WTC11 (cell line): ENCODE measurements around the gene GNL2. TPM values are rescaled to one million over a fixed set of nuclear protein-coding genes. Genes with fewer than 3 reads are reported as not detected.

Experiments used
- ATAC-seq: fragments of 200-7000 bp; cut with Tn5 transposase; 2 replicates; pipeline ENCODE4 v1.10.0; 2021; ENCODE audit warnings: mild to moderate bottlenecking, moderate library complexity
- CTCF ChIA-PET: fragments of 300-600 bp; sonication (Branson Sonifier 250); formaldehyde crosslinking; loops from one replicate; lab custom pipeline; 2021; ENCODE audit warnings: antibody characterized with exemption; lab: Charles Lee
- POLR2A ChIA-PET: fragments of 350-600 bp; sonication (Branson Sonifier 250); formaldehyde crosslinking; loops from one replicate; lab custom pipeline; 2021; ENCODE audit warnings: antibody characterized with exemption; lab: Charles Lee
- DNase-seq: peaks from one replicate; pipeline ENCODE4 v3.0.0; 2021; ENCODE audit warnings: low spot score
- H3K27ac Mint-ChIP-seq: 2 replicates; pipeline ENCODE4 v1.8.0; 2021; ENCODE audit warnings: mixed read lengths
- H3K27me3 Mint-ChIP-seq: 2 replicates; pipeline ENCODE4 v1.8.0; 2021; ENCODE audit warnings: low read depth, mild to moderate bottlenecking, moderate library complexity, mixed read lengths
- H3K36me3 Mint-ChIP-seq: 2 replicates; pipeline ENCODE4 v1.8.0; 2021; ENCODE audit warnings: mixed read lengths
- H3K4me1 Mint-ChIP-seq: 2 replicates; pipeline ENCODE4 v1.8.0; 2022; ENCODE audit warnings: mixed read lengths
- H3K4me3 Mint-ChIP-seq: 2 replicates; pipeline ENCODE4 v1.8.0; 2021; ENCODE audit warnings: mild to moderate bottlenecking, moderate library complexity, mixed read lengths
- H3K9me3 Mint-ChIP-seq: 2 replicates; pipeline ENCODE4 v1.8.0; 2021; ENCODE audit warnings: mixed read lengths
- ATF1 ChIP-seq: sonication (generic); formaldehyde crosslinking; IDR thresholded peaks from 2 replicates; pipeline ENCODE4 v1.8.1; 2023; ENCODE audit warnings: mild to moderate bottlenecking, moderate library complexity, missing genetic modification reagents
- CTCF ChIP-seq: fragments of 200-600 bp; IDR thresholded peaks from 2 replicates; pipeline ENCODE4 v1.8.0; 2022; ENCODE audit warnings: antibody characterized with exemption
- E2F1 ChIP-seq: sonication (generic); formaldehyde crosslinking; IDR thresholded peaks from 2 replicates; pipeline ENCODE4 v1.8.0; 2022; ENCODE audit warnings: mild to moderate bottlenecking, missing genetic modification reagents
- ESRRA ChIP-seq: sonication (generic); formaldehyde crosslinking; IDR thresholded peaks from 2 replicates; pipeline ENCODE4 v1.8.1; 2022; ENCODE audit warnings: mild to moderate bottlenecking, missing genetic modification reagents, borderline replicate concordance
- IRF1 ChIP-seq: sonication (generic); formaldehyde crosslinking; IDR thresholded peaks from 2 replicates; pipeline ENCODE4 v1.8.0; 2023; ENCODE audit warnings: missing genetic modification reagents
- MYBL2 ChIP-seq: sonication (generic); formaldehyde crosslinking; IDR thresholded peaks from 2 replicates; pipeline ENCODE4 v1.8.1; 2023; ENCODE audit warnings: mild to moderate bottlenecking, moderate library complexity, missing genetic modification reagents
- NR1H2 ChIP-seq: sonication (generic); formaldehyde crosslinking; IDR thresholded peaks from 2 replicates; pipeline ENCODE4 v1.9.0; 2021; ENCODE audit warnings: mild to moderate bottlenecking, moderate library complexity, missing genetic modification reagents
- NR2C2 ChIP-seq: sonication (generic); formaldehyde crosslinking; IDR thresholded peaks from 2 replicates; pipeline ENCODE4 v1.8.0; 2022; ENCODE audit warnings: mild to moderate bottlenecking, missing genetic modification reagents
- OVOL2 ChIP-seq: fragments of 250-450 bp; sonication (Bioruptor Pico); IDR thresholded peaks from 2 replicates; pipeline ENCODE4 v1.9.0; 2021; ENCODE audit warnings: mild to moderate bottlenecking, borderline replicate concordance
- SP1 ChIP-seq: sonication (generic); formaldehyde crosslinking; conservative IDR thresholded peaks from 2 replicates; pipeline ENCODE4 v1.8.1; 2022; ENCODE audit warnings: missing genetic modification reagents
- TEAD1 ChIP-seq: sonication (generic); formaldehyde crosslinking; IDR thresholded peaks from 2 replicates; pipeline ENCODE4 v1.8.0; 2022; ENCODE audit warnings: mild to moderate bottlenecking, missing genetic modification reagents
- TEAD4 ChIP-seq: sonication (generic); formaldehyde crosslinking; IDR thresholded peaks from 2 replicates; pipeline ENCODE4 v1.8.0; 2022; ENCODE audit warnings: mild to moderate bottlenecking, missing genetic modification reagents
- ZNF138 ChIP-seq: sonication (generic); formaldehyde crosslinking; conservative IDR thresholded peaks from 2 replicates; pipeline ENCODE4 v1.8.1; 2022; ENCODE audit warnings: mild to moderate bottlenecking, moderate library complexity, missing genetic modification reagents
- ZNF416 ChIP-seq: fragments of 250-450 bp; sonication (Bioruptor Pico); IDR thresholded peaks from 2 replicates; pipeline ENCODE4 v1.9.0; 2021; ENCODE audit warnings: mild to moderate bottlenecking, inconsistent platforms
- ZNF512 ChIP-seq: sonication (generic); formaldehyde crosslinking; IDR thresholded peaks from 2 replicates; pipeline ENCODE4 v1.8.1; 2022; ENCODE audit warnings: missing genetic modification reagents, borderline replicate concordance
- total RNA-seq: library from RNA; stranded (reverse); gene quantifications from 3 replicates; pipeline ENCODE4 v1.2.3, GENCODE V29; 2021
- TF ChIP-seq, protein P1 (sequence below): sonication (generic); formaldehyde crosslinking; IDR thresholded peaks from 2 replicates; pipeline ENCODE4 v1.8.1; 2022; ENCODE audit warnings: low read depth, missing genetic modification reagents, borderline replicate concordance

GNL2 gene
- total RNA-seq, 1 experiment from 2014 or later: 92.8 TPM

- Mint-ChIP-seq H3K4me3 (no peak overlapping the region), H3K27ac (no peak overlapping the region), H3K4me1 (no peaks in the 10 kb centered on the region), H3K27me3 (peaks cover 13% of the 10 kb centered on the region), H3K9me3 (no peaks in the 10 kb centered on the region), H3K36me3 (no peaks in the 10 kb centered on the region)
- CTCF ChIA-PET: interaction anchor here (0.5 to 4.1 kb wide), 41 partner anchors 8 to 1152 kb away, joined by 3 to 87 read pairs (median 5); partner anchors contain the start of genes C1orf122, CDCA8, DNALI1 and EPHA10
- POLR2A ChIA-PET: interaction anchor here (0.7 to 1.2 kb wide), 2 partner anchors 87 to 255 kb away, joined by 3 read pairs; a partner anchor contains a TSS
- ATAC-seq (peak; percentile 86), DNase-seq (peak; percentile 43)
- TF ChIP-seq MYBL2 (CRISPR knock-in tag) (no peak), ZNF138 (CRISPR knock-in tag) (no peak), CTCF (peak; percentile 71), SP1 (CRISPR knock-in tag) (no peak)
Observed at GRCh38 chr1:37602750-37603694, 7.3 kb upstream of the GNL2 start.

GRCh38 chr1:37601441-37601840 lies 5.7 kb upstream of the GNL2 start:
- Mint-ChIP-seq H3K4me3 (no peak overlapping the region), H3K27me3 (peaks cover 17% of the 10 kb centered on the region), H3K27ac (no peak overlapping the region), H3K4me1 (peaks cover under 1% of the 10 kb centered on the region; the same call in 1 of the 2 replicates), H3K9me3 (no peaks in the 10 kb centered on the region), H3K36me3 (no peaks in the 10 kb centered on the region)
- ATAC-seq (no peak), DNase-seq (no peak)
- POLR2A ChIA-PET: no interaction called here
- CTCF ChIA-PET: interaction anchor here (0.8 to 1.5 kb wide), 4 partner anchors 21 to 89 kb away, joined by 3 to 4 read pairs (median 3); a partner anchor contains a TSS
- TF ChIP-seq ESRRA (CRISPR knock-in tag) (no peak), ATF1 (CRISPR knock-in tag) (no peak), NR2C2 (CRISPR knock-in tag) (no peak), ZNF138 (CRISPR knock-in tag) (no peak), IRF1 (CRISPR knock-in tag) (no peak), TEAD1 (CRISPR knock-in tag) (no peak), TEAD4 (CRISPR knock-in tag) (no peak), NR1H2 (CRISPR knock-in tag) (no peak), ZNF512 (CRISPR knock-in tag) (no peak), OVOL2 (CRISPR knock-in tag) (no peak), ZNF416 (CRISPR knock-in tag) (no peak)
- TF ChIP-seq, protein P1, sequence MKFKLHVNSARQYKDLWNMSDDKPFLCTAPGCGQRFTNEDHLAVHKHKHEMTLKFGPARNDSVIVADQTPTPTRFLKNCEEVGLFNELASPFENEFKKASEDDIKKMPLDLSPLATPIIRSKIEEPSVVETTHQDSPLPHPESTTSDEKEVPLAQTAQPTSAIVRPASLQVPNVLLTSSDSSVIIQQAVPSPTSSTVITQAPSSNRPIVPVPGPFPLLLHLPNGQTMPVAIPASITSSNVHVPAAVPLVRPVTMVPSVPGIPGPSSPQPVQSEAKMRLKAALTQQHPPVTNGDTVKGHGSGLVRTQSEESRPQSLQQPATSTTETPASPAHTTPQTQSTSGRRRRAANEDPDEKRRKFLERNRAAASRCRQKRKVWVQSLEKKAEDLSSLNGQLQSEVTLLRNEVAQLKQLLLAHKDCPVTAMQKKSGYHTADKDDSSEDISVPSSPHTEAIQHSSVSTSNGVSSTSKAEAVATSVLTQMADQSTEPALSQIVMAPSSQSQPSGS (CRISPR knock-in tag): no peak

DNA sequence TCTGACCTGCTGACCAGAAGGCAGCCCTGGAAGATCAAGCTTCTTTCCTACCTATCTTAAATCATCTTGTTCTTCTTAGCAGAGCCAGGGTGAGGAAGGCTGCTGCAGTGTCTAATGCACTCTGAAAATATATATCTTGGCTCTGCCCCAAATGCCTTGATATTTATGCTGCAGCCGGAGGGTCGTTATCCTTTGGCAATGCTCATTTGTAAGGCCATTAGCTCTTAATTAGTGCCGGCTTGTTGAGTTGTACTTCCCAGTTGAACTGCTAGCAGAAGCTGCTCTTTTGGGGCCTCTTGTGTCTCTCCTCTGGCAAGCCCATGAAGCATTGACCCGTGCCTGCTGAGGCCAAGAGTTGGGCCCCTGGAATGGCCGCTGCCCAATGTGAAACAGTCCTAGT lies 4.2 kb upstream of the GNL2 start:
- Mint-ChIP-seq H3K4me1 (peaks cover 12% of the 10 kb centered on the region), H3K36me3 (no peaks in the 10 kb centered on the region), H3K27ac (no peak overlapping the region), H3K4me3 (no peak overlapping the region), H3K9me3 (no peaks in the 10 kb centered on the region), H3K27me3 (peaks cover 17% of the 10 kb centered on the region)
- TF ChIP-seq E2F1 (CRISPR knock-in tag) (no peak), NR1H2 (CRISPR knock-in tag) (no peak)
- POLR2A ChIA-PET: no interaction called here
- CTCF ChIA-PET: interaction anchor here (0.9 to 1.1 kb wide), 2 partner anchors 22 to 25 kb away, joined by 3 read pairs; no protein-coding TSS in a partner anchor
- DNase-seq: no peak
- ATAC-seq: no peak
